LNCaP clone FGC (cell line): ENCODE measurements around the gene CCN5.

ENCODE experiments used
- DNase-seq: peaks from one replicate; pipeline ENCODE4 v3.0.0-alpha.2; 2011; ENCODE audit warnings: low read depth
- H3K4me3 ChIP-seq: 2 replicates; pipeline ENCODE4 v1.5.1; 2011; ENCODE audit warnings: mild to moderate bottlenecking, low read depth, low read length, control low read depth
- TF ChIP-seq, protein P1 (sequence below): IDR thresholded peaks from 2 replicates; pipeline ENCODE4 v1.5.1; 2012; ENCODE audit warnings: mild to moderate bottlenecking; ENCODE audit not compliant: control insufficient read depth, insufficient read depth; ENCODE audit errors: extremely low read depth

Gene CCN5

GRCh38 chr20:44683263-44684046 is 31.7 kb upstream of the CCN5 start:
- H3K4me3 ChIP-seq, result no peak overlapping the region
- DNase-seq, result peak; percentile 21
- TF ChIP-seq, protein P1, sequence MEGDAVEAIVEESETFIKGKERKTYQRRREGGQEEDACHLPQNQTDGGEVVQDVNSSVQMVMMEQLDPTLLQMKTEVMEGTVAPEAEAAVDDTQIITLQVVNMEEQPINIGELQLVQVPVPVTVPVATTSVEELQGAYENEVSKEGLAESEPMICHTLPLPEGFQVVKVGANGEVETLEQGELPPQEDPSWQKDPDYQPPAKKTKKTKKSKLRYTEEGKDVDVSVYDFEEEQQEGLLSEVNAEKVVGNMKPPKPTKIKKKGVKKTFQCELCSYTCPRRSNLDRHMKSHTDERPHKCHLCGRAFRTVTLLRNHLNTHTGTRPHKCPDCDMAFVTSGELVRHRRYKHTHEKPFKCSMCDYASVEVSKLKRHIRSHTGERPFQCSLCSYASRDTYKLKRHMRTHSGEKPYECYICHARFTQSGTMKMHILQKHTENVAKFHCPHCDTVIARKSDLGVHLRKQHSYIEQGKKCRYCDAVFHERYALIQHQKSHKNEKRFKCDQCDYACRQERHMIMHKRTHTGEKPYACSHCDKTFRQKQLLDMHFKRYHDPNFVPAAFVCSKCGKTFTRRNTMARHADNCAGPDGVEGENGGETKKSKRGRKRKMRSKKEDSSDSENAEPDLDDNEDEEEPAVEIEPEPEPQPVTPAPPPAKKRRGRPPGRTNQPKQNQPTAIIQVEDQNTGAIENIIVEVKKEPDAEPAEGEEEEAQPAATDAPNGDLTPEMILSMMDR, result peak; percentile 81

DNA sequence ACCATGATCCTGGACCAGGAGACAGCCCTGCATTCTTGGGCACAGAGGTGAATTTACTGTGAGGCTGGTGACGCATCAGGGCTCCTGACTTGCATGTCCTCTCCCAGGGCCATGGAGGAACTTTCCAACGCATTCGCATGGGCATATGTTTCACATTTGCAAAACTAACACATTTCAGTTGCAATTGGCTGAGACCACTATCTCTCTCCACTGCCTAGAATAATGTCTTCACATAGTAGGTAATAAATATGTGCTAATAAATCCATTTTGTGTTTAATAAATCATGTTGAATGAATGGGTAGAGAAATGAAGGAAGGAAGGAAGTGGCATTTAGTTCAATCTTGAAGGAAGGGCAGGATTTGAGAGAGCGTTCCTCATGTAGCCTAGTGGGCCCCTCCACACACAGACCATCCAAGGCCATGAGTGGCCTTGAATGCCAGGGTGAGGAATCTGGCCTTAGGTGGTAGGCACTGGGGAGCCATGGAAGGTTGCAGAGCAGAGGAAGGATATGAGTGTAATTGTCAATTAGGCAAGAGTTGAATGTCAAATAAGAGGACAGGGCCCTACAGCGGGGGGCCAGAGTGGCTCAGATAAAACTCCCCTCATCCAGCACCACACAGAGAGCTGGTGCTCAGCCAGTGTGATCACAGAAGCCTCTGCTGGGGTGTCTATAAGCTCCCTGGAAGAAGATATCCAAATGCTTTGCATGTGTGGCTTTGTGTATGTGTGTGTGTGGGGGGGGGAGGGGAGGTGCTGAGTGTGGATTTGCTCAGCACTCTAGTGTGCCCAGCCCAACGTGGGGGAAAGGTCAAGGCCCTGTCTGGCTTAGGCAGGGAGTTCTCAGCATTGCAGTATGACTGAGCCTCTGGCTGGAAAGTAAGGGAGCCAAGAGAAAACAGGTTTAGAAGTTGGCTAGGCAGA is 30.9 kb upstream of the CCN5 start:
- H3K4me3 ChIP-seq, result no peak overlapping the region
- TF ChIP-seq, protein P1, result no peak
- DNase-seq, result no peak

- TF ChIP-seq, protein P1, result no peak
- DNase-seq, result no peak
- H3K4me3 ChIP-seq, result no peak overlapping the region
Measured at GRCh38 chr20:44686934-44687333, 28.2 kb upstream of the CCN5 start.

- H3K4me3 ChIP-seq, result no peak overlapping the region
- DNase-seq, result no peak
- TF ChIP-seq, protein P1, result no peak
Measured at GRCh38 chr20:44688053-44688625, 27.0 kb upstream of the CCN5 start.

GRCh38 chr20:44689809-44690208 is 25.4 kb upstream of the CCN5 start:
- TF ChIP-seq, protein P1, result no peak
- DNase-seq, result no peak
- no peak overlapping the region for H3K4me3 ChIP-seq

GRCh38 chr20:44690781-44691423 is 24.3 kb upstream of the CCN5 start:
- TF ChIP-seq, protein P1, result no peak
- no peak for DNase-seq
- no peak overlapping the region for H3K4me3 ChIP-seq
